Measurements from ENCODE around the gene DISC1. TPM values are rescaled to one million over a fixed set of nuclear protein-coding genes. Genes with fewer than 3 reads are reported as not detected.
"Not testable (repeated sequence)": the region's sequence is repeated elsewhere in the genome, so short reads cannot be mapped to it uniquely, and the experiment has no call there.

Gene DISC1
- polyA plus RNA-seq, 3 donors, result 5.5 to 14.7 (median 5.8) TPM

- TF ChIP-seq CTCF (IDR thresholded peaks at IDR 0.05), result no peak
- no peak overlapping the region for H3K4me2 ChIP-seq (replicated peaks; ENCODE audit: extremely low read depth, low read length, poor library complexity, severe bottlenecking)
- H3K27me3 Mint-ChIP-seq (ENCODE audit: low read depth in 3 of 3), result no peaks in the 10 kb centered on the region
- H3K27ac ChIP-seq (ENCODE audit: low read depth in 1 of 2, low read length in 2 of 2), result no peak overlapping the region
- peaks cover 98% of the 10 kb centered on the region for H4K20me1 ChIP-seq (ENCODE audit: insufficient read depth, low read length)
- H3K36me3 ChIP-seq (replicated peaks in 1 of 2; ENCODE audit: control insufficient read depth in 1 of 2, insufficient read depth in 2 of 2, low read length in 2 of 2), result peaks cover 5 to 51% of the 10 kb centered on the region in 2 donors
- H3K36me3 Mint-ChIP-seq, result peaks cover 36 to 39% of the 10 kb centered on the region in 2 donors
- H3K4me1 ChIP-seq (ENCODE audit: control insufficient read depth in 1 of 2, insufficient read depth in 2 of 2, low read length in 2 of 2), result peaks cover 0 to 6% of the 10 kb centered on the region in 2 donors
- peaks cover 26% of the 10 kb centered on the region for H3K4me1 Mint-ChIP-seq
- H3K27me3 ChIP-seq (ENCODE audit: control insufficient read depth in 2 of 2, insufficient read depth in 2 of 2, low read length in 2 of 2), result no peaks in the 10 kb centered on the region
- intact Hi-C loops (cut with micrococcal nuclease), result no loop called here
- DNase-seq, result no peak
- peak overlapping the region in 1 of 7 donors; percentile 12 for H3K27ac Mint-ChIP-seq
- H3K79me2 ChIP-seq (ENCODE audit: insufficient read depth, low read length), result peaks cover 97% of the 10 kb centered on the region
- H3K4me3 Mint-ChIP-seq, result no peak overlapping the region
- peaks cover 0 to 4% (median 0%) of the 10 kb centered on the region in 7 donors for H3K9me3 Mint-ChIP-seq
- no peak overlapping the region for H3K9ac ChIP-seq (ENCODE audit: insufficient read depth, low read length, poor library complexity, severe bottlenecking)
- no peak overlapping the region for H2AFZ ChIP-seq (ENCODE audit: insufficient read depth, low read depth, low read length, poor library complexity, severe bottlenecking)
- H3K4me3 ChIP-seq (replicated peaks in 1 of 3; ENCODE audit: low read depth in 2 of 3, low read length in 3 of 3), result no peak overlapping the region
- no CpG with 5 or more reads among the region's 1 CpG for WGBS (ENCODE audit: insufficient coverage)
- H3K9me3 ChIP-seq (replicated peaks in 1 of 2; ENCODE audit: control insufficient read depth in 1 of 2, insufficient read depth in 1 of 2, low read length in 2 of 2), result no peaks in the 10 kb centered on the region
Observed at GRCh38 chr1:231638647-231639046, 12.1 kb downstream of the DISC1 start.

- no peak overlapping the region for H2AFZ ChIP-seq (ENCODE audit: insufficient read depth, low read depth, low read length, poor library complexity, severe bottlenecking)
- no peak overlapping the region for H3K4me3 Mint-ChIP-seq
- H3K27me3 ChIP-seq (ENCODE audit: control insufficient read depth in 2 of 2, insufficient read depth in 2 of 2, low read length in 2 of 2), result no peaks in the 10 kb centered on the region
- H3K9ac ChIP-seq (ENCODE audit: insufficient read depth, low read length, poor library complexity, severe bottlenecking), result no peak overlapping the region
- H3K36me3 Mint-ChIP-seq, result peaks cover 33 to 34% of the 10 kb centered on the region in 2 donors
- H3K9me3 Mint-ChIP-seq, result peaks cover 0 to 4% (median 0%) of the 10 kb centered on the region in 7 donors
- peaks cover 0 to 4% of the 10 kb centered on the region in 2 donors for H3K4me1 ChIP-seq (ENCODE audit: control insufficient read depth in 1 of 2, insufficient read depth in 2 of 2, low read length in 2 of 2)
- no peaks in the 10 kb centered on the region for H3K27me3 Mint-ChIP-seq (ENCODE audit: low read depth in 3 of 3)
- no peak overlapping the region for H3K27ac Mint-ChIP-seq
- H3K27ac ChIP-seq (ENCODE audit: low read depth in 1 of 2, low read length in 2 of 2), result no peak overlapping the region
- TF ChIP-seq CTCF (IDR thresholded peaks at IDR 0.05), result no peak
- H3K4me1 Mint-ChIP-seq, result peaks cover 36% of the 10 kb centered on the region
- H3K4me2 ChIP-seq (replicated peaks; ENCODE audit: extremely low read depth, low read length, poor library complexity, severe bottlenecking), result no peak overlapping the region
- H3K79me2 ChIP-seq (ENCODE audit: insufficient read depth, low read length), result peaks cover 97% of the 10 kb centered on the region
- H3K4me3 ChIP-seq (replicated peaks in 1 of 3; ENCODE audit: low read depth in 2 of 3, low read length in 3 of 3), result no peak overlapping the region
- no peaks in the 10 kb centered on the region for H3K9me3 ChIP-seq (replicated peaks in 1 of 2; ENCODE audit: control insufficient read depth in 1 of 2, insufficient read depth in 1 of 2, low read length in 2 of 2)
- peaks cover 5 to 40% of the 10 kb centered on the region in 2 donors for H3K36me3 ChIP-seq (replicated peaks in 1 of 2; ENCODE audit: control insufficient read depth in 1 of 2, insufficient read depth in 2 of 2, low read length in 2 of 2)
- intact Hi-C loops (cut with micrococcal nuclease), result no loop called here
- peaks cover 98% of the 10 kb centered on the region for H4K20me1 ChIP-seq (ENCODE audit: insufficient read depth, low read length)
- DNase-seq, result no peak
- no CpG with 5 or more reads among the region's 1 CpG for WGBS (ENCODE audit: insufficient coverage)
Observed at GRCh38 chr1:231639819-231640218, 13.2 kb downstream of the DISC1 start.

GRCh38 chr1:231641444-231641843 lies 14.9 kb downstream of the DISC1 start:
- H3K4me3 Mint-ChIP-seq; H2AFZ ChIP-seq (ENCODE audit: insufficient read depth, low read depth, low read length, poor library complexity, severe bottlenecking); H3K27ac ChIP-seq (ENCODE audit: low read depth in 1 of 2, low read length in 2 of 2); H3K27me3 Mint-ChIP-seq (ENCODE audit: low read depth in 3 of 3); H3K4me3 ChIP-seq (replicated peaks in 1 of 3; ENCODE audit: low read depth in 2 of 3, low read length in 3 of 3); H3K4me1 ChIP-seq (ENCODE audit: control insufficient read depth in 1 of 2, insufficient read depth in 2 of 2, low read length in 2 of 2); H3K27me3 ChIP-seq (ENCODE audit: control insufficient read depth in 2 of 2, insufficient read depth in 2 of 2, low read length in 2 of 2); H3K9me3 ChIP-seq (replicated peaks in 1 of 2; ENCODE audit: control insufficient read depth in 1 of 2, insufficient read depth in 1 of 2, low read length in 2 of 2); intact Hi-C loops (cut with micrococcal nuclease); H3K4me2 ChIP-seq (replicated peaks; ENCODE audit: extremely low read depth, low read length, poor library complexity, severe bottlenecking); H3K9ac ChIP-seq (ENCODE audit: insufficient read depth, low read length, poor library complexity, severe bottlenecking); DNase-seq: not testable (repeated sequence)
- Mint-ChIP-seq H3K4me1 (peaks cover 27% of the 10 kb centered on the region), H3K36me3 (peaks cover 32 to 38% of the 10 kb centered on the region in 2 donors), H3K9me3 (peaks cover 0 to 13% (median 4%) of the 10 kb centered on the region in 7 donors), H3K27ac (peak overlapping the region in 2 of 7 donors; percentile 2 to 68)
- peaks cover 99% of the 10 kb centered on the region for H3K79me2 ChIP-seq (ENCODE audit: insufficient read depth, low read length)
- WGBS (ENCODE audit: insufficient coverage), result 92% methylated on average over 9 of the region's 9 CpGs
- peaks cover 99% of the 10 kb centered on the region for H4K20me1 ChIP-seq (ENCODE audit: insufficient read depth, low read length)
- H3K36me3 ChIP-seq (replicated peaks in 1 of 2; ENCODE audit: control insufficient read depth in 1 of 2, insufficient read depth in 2 of 2, low read length in 2 of 2), result peaks cover 5 to 39% of the 10 kb centered on the region in 2 donors

Measured in CD14-positive monocyte (primary cell).